IMR-90 (cell line): ENCODE measurements around the gene ARHGAP15. TPM values are rescaled to one million over a fixed set of nuclear protein-coding genes. Genes with fewer than 3 reads are reported as not detected.

ENCODE experiments used
- ATAC-seq: fragments of 200-7000 bp; cut with Tn5 transposase; 2 replicates; pipeline ENCODE4 v1.9.1; 2020; ENCODE audit warnings: low read depth, mild to moderate bottlenecking, moderate library complexity
- BruUV-seq: library from RNA; stranded (reverse); fragments of 400-500 nt; replicated peaks from 2 replicates; lab custom pipeline; 2021; lab: Mats Ljungman, UMichigan
- CTCF ChIA-PET: fragments of 300-600 bp; formaldehyde crosslinking; extraction: SDS; loops from one replicate; lab custom pipeline; 2021; ENCODE audit warnings: antibody characterized with exemption; lab: Yijun Ruan, JAX
- POLR2A ChIA-PET: fragments of 300-600 bp; sonication (Branson Sonifier 250); formaldehyde crosslinking; loops from one replicate; lab custom pipeline; 2022; ENCODE audit warnings: antibody characterized with exemption; ENCODE audit not compliant: unreplicated experiment; lab: Charles Lee
- DNase-seq: peaks from one replicate; pipeline ENCODE4 v3.0.0; 2013
- H2AFZ ChIP-seq: replicated peaks from 2 replicates; pipeline ENCODE3; 2013; ENCODE audit warnings: low read length, mild to moderate bottlenecking; ENCODE audit not compliant: poor library complexity
- H2AK5ac ChIP-seq: 2 replicates; pipeline ENCODE4 v1.6.1; 2013; ENCODE audit warnings: low read depth, low read length, inconsistent platforms
- H2AK9ac ChIP-seq: replicated peaks from 2 replicates; pipeline ENCODE3; 2013; ENCODE audit warnings: mild to moderate bottlenecking, low read depth, low read length, moderate library complexity; ENCODE audit not compliant: poor library complexity
- H2BK120ac ChIP-seq: 2 replicates; pipeline ENCODE4 v1.6.1; 2013; ENCODE audit warnings: low read depth, low read length, inconsistent platforms
- H2BK15ac ChIP-seq: 3 replicates; pipeline ENCODE4 v1.6.1; 2013; ENCODE audit warnings: low read depth, low read length, inconsistent platforms
- H2BK20ac ChIP-seq: 2 replicates; pipeline ENCODE4 v1.6.1; 2013; ENCODE audit warnings: low read depth, mild to moderate bottlenecking, inconsistent platforms, low read length, moderate library complexity
- H2BK5ac ChIP-seq: 2 replicates; pipeline ENCODE4 v1.6.1; 2013; ENCODE audit warnings: mild to moderate bottlenecking, low read depth, low read length, inconsistent platforms; ENCODE audit not compliant: poor library complexity, severe bottlenecking
- H3K14ac ChIP-seq: replicated peaks from 2 replicates; pipeline ENCODE4 v1.6.1; 2013; ENCODE audit warnings: low read depth, low read length, inconsistent platforms
- H3K18ac ChIP-seq: 2 replicates; pipeline ENCODE4 v1.6.1; 2013; ENCODE audit warnings: low read depth, low read length, control low read depth
- H3K23ac ChIP-seq: 2 replicates; pipeline ENCODE4 v1.6.1; 2013; ENCODE audit warnings: low read depth, low read length, inconsistent platforms
- H3K27ac ChIP-seq: 2 replicates; pipeline ENCODE4 v1.5.1; 2013; ENCODE audit warnings: mild to moderate bottlenecking, control low read depth, low read length; ENCODE audit not compliant: insufficient read depth
- H3K27me3 ChIP-seq: 2 replicates; pipeline ENCODE4 v1.6.1; 2013; ENCODE audit warnings: low read length; ENCODE audit not compliant: control insufficient read depth, insufficient read depth
- H3K36me3 ChIP-seq: 2 replicates; pipeline ENCODE4 v1.6.1; 2013; ENCODE audit warnings: low read length, mixed read lengths; ENCODE audit not compliant: control insufficient read depth, insufficient read depth
- H3K4ac ChIP-seq: 2 replicates; pipeline ENCODE4 v1.6.1; 2013; ENCODE audit warnings: low read depth, low read length, inconsistent platforms
- H3K4me1 ChIP-seq: 2 replicates; pipeline ENCODE4 v1.6.1; 2013; ENCODE audit warnings: low read length, mixed read lengths; ENCODE audit not compliant: control insufficient read depth, insufficient read depth
- H3K4me2 ChIP-seq: 2 replicates; pipeline ENCODE4 v1.6.1; 2013; ENCODE audit warnings: low read depth, mild to moderate bottlenecking, control low read depth, low read length, moderate library complexity
- H3K4me3 ChIP-seq: 2 replicates; pipeline ENCODE4 v1.5.1; 2013; ENCODE audit warnings: low read depth, mild to moderate bottlenecking, control low read depth, low read length, moderate library complexity; ENCODE audit not compliant: insufficient read depth
- H3K56ac ChIP-seq: 2 replicates; pipeline ENCODE4 v1.6.1; 2013; ENCODE audit warnings: low read length, inconsistent platforms; ENCODE audit not compliant: insufficient read depth; ENCODE audit errors: extremely low read depth
- H3K79me1 ChIP-seq, 2 experiments: 2 replicates each; pipeline ENCODE4 v1.6.1; 2013; ENCODE audit warnings: low read length in 2 of 2, inconsistent platforms in 1 of 2, low read depth in 1 of 2
- H3K9ac ChIP-seq: 2 replicates; pipeline ENCODE4 v1.6.1; 2013; ENCODE audit warnings: low read depth, low read length, control low read depth
- H3K9me1 ChIP-seq: 2 replicates; pipeline ENCODE4 v1.6.1; 2013; ENCODE audit warnings: low read length, inconsistent platforms; ENCODE audit not compliant: insufficient read depth
- H3K9me3 ChIP-seq: 2 replicates; pipeline ENCODE4 v1.6.1; 2013; ENCODE audit warnings: low read length; ENCODE audit not compliant: control insufficient read depth, insufficient read depth
- H4K20me1 ChIP-seq: 2 replicates; pipeline ENCODE4 v1.6.1; 2013; ENCODE audit warnings: low read length, inconsistent platforms; ENCODE audit not compliant: insufficient read depth
- H4K5ac ChIP-seq: 2 replicates; pipeline ENCODE4 v1.6.1; 2013; ENCODE audit warnings: mild to moderate bottlenecking, low read depth, low read length, control low read depth
- H4K8ac ChIP-seq, 2 experiments: 2 replicates each; pipeline ENCODE4 v1.6.1; 2013; ENCODE audit warnings: low read depth in 2 of 2, low read length in 2 of 2, control low read depth in 1 of 2, inconsistent platforms in 1 of 2
- H4K91ac ChIP-seq: 2 replicates; pipeline ENCODE4 v1.6.1; 2013; ENCODE audit warnings: low read depth, low read length, inconsistent platforms; ENCODE audit not compliant: insufficient read depth
- BHLHE40 ChIP-seq: fragments of 150-350 bp; IDR thresholded peaks from 2 replicates; pipeline ENCODE4 v1.6.1; 2016; ENCODE audit warnings: mild to moderate bottlenecking, low read depth, low read length
- CEBPB ChIP-seq: IDR thresholded peaks from 2 replicates; pipeline ENCODE4 v1.6.1; 2012; ENCODE audit warnings: low read depth, low read length, improper control_type of control experiment
- CHD1 ChIP-seq: IDR thresholded peaks from 2 replicates; pipeline ENCODE4 v1.6.1; 2012; ENCODE audit warnings: low read depth, low read length, improper control_type of control experiment
- FOS ChIP-seq: fragments of 150-350 bp; IDR thresholded peaks from 2 replicates; pipeline ENCODE4 v1.6.1; 2016; ENCODE audit warnings: low read depth, low read length
- MAFK ChIP-seq: IDR thresholded peaks from 2 replicates; pipeline ENCODE4 v1.6.1; 2012; ENCODE audit warnings: low read depth, low read length, improper control_type of control experiment
- MAZ ChIP-seq: IDR thresholded peaks from 2 replicates; pipeline ENCODE4 v1.6.1; 2012; ENCODE audit warnings: low read depth, mild to moderate bottlenecking, low read length, improper control_type of control experiment, moderate library complexity, borderline replicate concordance
- MXI1 ChIP-seq: IDR thresholded peaks from 2 replicates; pipeline ENCODE4 v1.6.1; 2012; ENCODE audit warnings: low read depth, mild to moderate bottlenecking, low read length, moderate library complexity, borderline replicate concordance
- NFE2L2 ChIP-seq: fragments of 150-350 bp; IDR thresholded peaks from 2 replicates; pipeline ENCODE4 v1.6.1; 2016; ENCODE audit warnings: low read depth, mild to moderate bottlenecking, low read length
- POLR2A ChIP-seq: IDR thresholded peaks from 2 replicates; pipeline ENCODE4 v1.6.1; 2012; ENCODE audit warnings: mild to moderate bottlenecking, low read depth, low read length
- RAD21 ChIP-seq: IDR thresholded peaks from 2 replicates; pipeline ENCODE4 v1.6.1; 2012; ENCODE audit warnings: low read length, improper control_type of control experiment
- RCOR1 ChIP-seq: IDR thresholded peaks from 2 replicates; pipeline ENCODE4 v1.6.1; 2012; ENCODE audit warnings: mild to moderate bottlenecking, low read length, improper control_type of control experiment; ENCODE audit not compliant: insufficient replicate concordance
- RFX5 ChIP-seq: IDR thresholded peaks from 2 replicates; pipeline ENCODE4 v1.8.0; 2012; ENCODE audit warnings: low read depth, mild to moderate bottlenecking, low read length, moderate library complexity
- SMC3 ChIP-seq: fragments of 150-350 bp; IDR thresholded peaks from 2 replicates; pipeline ENCODE4 v1.6.1; 2016; ENCODE audit warnings: low read depth, mild to moderate bottlenecking, antibody characterized with exemption, low read length, moderate library complexity
- WGBS, 2 experiments: methylation state at CpG; one replicate each; pipeline versions ENCODE4 v1.1.5 to v1.1.7; 2013; ENCODE audit warnings: missing lambda C conversion rate in 2 of 2; ENCODE audit not compliant: insufficient read length in 1 of 2; ENCODE audit errors: extremely low coverage in 2 of 2; 5-methylcytosine and 5-hydroxymethylcytosine counted together
- dilution Hi-C: fragments of 300-500 bp; cut with HindIII; formaldehyde crosslinking; loops from one replicate; pipeline ENCODE4 v1.14.3; 2018; ENCODE audit warnings: low sequenced_read_pairs; ENCODE audit not compliant: unreplicated experiment
- in situ Hi-C: fragments of 300-500 bp; cut with MboI; formaldehyde crosslinking; loops from 3 replicates; pipeline ENCODE4 v1.14.3; 2019; ENCODE audit warnings: low sequenced_read_pairs, inconsistent platforms, mixed read lengths
- intact Hi-C: fragments of 100-400 bp; cut with micrococcal nuclease; formaldehyde crosslinking; loops from 2 replicates; pipeline ENCODE4 v1.10.0; 2022
- polyA plus RNA-seq, 3 experiments: library from polyadenylated mRNA; depleted of rRNA; stranded (reverse); fragments of >200 nt; gene quantifications; 2 replicates each; pipeline ENCODE4 v1.2.3, GENCODE V29; 2012; ENCODE audit warnings: low replicate concordance in 1 of 3
- total RNA-seq: library from RNA; depleted of rRNA; stranded (reverse); fragments of >200 nt; gene quantifications from 2 replicates; pipeline ENCODE4 v1.2.3, GENCODE V29; 2012
- TF ChIP-seq, protein P1 (sequence below): conservative IDR thresholded peaks from 2 replicates; pipeline ENCODE4 v1.5.1; 2012; ENCODE audit warnings: mild to moderate bottlenecking, low read depth, low read length, improper control_type of control experiment
- TF ChIP-seq, protein P2 (sequence below): fragments of 150-350 bp; IDR thresholded peaks from 2 replicates; pipeline ENCODE4 v1.6.1; 2017; ENCODE audit warnings: mild to moderate bottlenecking, antibody characterized with exemption, low read length, low read depth
- TF ChIP-seq, protein P3 (sequence below): fragments of 150-350 bp; IDR thresholded peaks from 2 replicates; pipeline ENCODE4 v1.6.1; 2016; ENCODE audit warnings: low read depth, mild to moderate bottlenecking, low read length, moderate library complexity, borderline replicate concordance

The ARHGAP15 gene
- total and polyA plus RNA-seq, 2 of the 4 experiments (the other 2 are of a cell fraction), result not detected

DNA sequence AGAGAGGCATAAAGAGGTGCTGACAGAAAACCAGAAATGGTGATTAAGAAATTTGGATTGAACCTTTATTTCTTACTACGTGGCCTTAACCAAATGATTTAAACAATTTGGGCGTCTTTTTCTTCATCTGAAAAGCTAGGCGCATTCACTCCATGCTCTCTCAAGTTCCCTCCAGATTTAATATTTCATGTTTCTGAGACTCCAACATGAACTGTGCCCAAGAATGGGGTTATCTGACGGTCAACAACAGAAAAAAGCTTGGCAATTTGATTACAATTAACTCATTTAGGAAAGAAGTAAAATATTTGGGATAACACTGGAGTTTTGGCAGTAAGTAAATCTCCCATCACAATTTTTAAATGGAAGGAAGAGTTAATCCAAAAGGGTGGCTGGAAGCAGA, 345.4 kb downstream of the ARHGAP15 start:
- dilution Hi-C loops (no loop called here), in situ Hi-C loops (no loop called here), intact Hi-C loops (loop anchor here (2.0 kb wide), 1 partner anchor 54 kb away; no protein-coding TSS in a partner anchor)
- CTCF ChIA-PET, result interaction anchor here (0.7 kb wide), 1 partner anchor 8 kb away, joined by 4 read pairs; no protein-coding TSS in a partner anchor
- H3K18ac ChIP-seq, result peak overlapping the region; percentile 76; the same call in 1 of the 2 replicates
- peaks cover 10% of the 10 kb centered on the region for H3K4me1 ChIP-seq
- H2BK120ac ChIP-seq, result peak overlapping the region; percentile 20; the same call in 1 of the 2 replicates
- no peaks in the 10 kb centered on the region for H3K27me3 ChIP-seq
- no peak overlapping the region for H3K9ac ChIP-seq
- H2AK9ac ChIP-seq, result no peak overlapping the region
- no peaks in the 10 kb centered on the region for H3K9me3 ChIP-seq
- no peak overlapping the region for H2BK15ac ChIP-seq
- H2BK5ac ChIP-seq, result no peak overlapping the region
- H3K36me3 ChIP-seq, result no peaks in the 10 kb centered on the region
- no CpG with 5 or more reads among the region's 4 CpGs for WGBS, 2 experiments
- peak overlapping the region in 1 of 2 experiments; percentile 53; a peak in 1 of 4 replicates for H4K8ac ChIP-seq
- peak overlapping the region; percentile 2; the same call in 1 of the 2 replicates for H4K91ac ChIP-seq
- no peak overlapping the region for H3K4me3 ChIP-seq
- no TSS peak for BruUV-seq
- H3K79me1 ChIP-seq, result no peaks in the 10 kb centered on the region
- POLR2A ChIA-PET, result no interaction called here
- no peak overlapping the region for H4K5ac ChIP-seq
- no peak for DNase-seq
- H2AK5ac ChIP-seq, result no peak overlapping the region
- H4K20me1 ChIP-seq, result no peaks in the 10 kb centered on the region
- peaks cover 2% of the 10 kb centered on the region for H3K9me1 ChIP-seq
- no peak overlapping the region for H3K27ac ChIP-seq
- H2AFZ ChIP-seq, result no peak overlapping the region
- H3K4me2 ChIP-seq, result no peak overlapping the region
- ATAC-seq, result no peak
- no peak overlapping the region for H2BK20ac ChIP-seq
- H3K56ac ChIP-seq, result no peak overlapping the region
- TF ChIP-seq FOS (no peak), MAFK (no peak), RAD21 (no peak), POLR2A (no peak), CEBPB (no peak), RFX5 (no peak), SMC3 (no peak), MAZ (no peak), NFE2L2 (no peak), CHD1 (no peak), RCOR1 (no peak), BHLHE40 (no peak), MXI1 (no peak)
- TF ChIP-seq, protein P1, sequence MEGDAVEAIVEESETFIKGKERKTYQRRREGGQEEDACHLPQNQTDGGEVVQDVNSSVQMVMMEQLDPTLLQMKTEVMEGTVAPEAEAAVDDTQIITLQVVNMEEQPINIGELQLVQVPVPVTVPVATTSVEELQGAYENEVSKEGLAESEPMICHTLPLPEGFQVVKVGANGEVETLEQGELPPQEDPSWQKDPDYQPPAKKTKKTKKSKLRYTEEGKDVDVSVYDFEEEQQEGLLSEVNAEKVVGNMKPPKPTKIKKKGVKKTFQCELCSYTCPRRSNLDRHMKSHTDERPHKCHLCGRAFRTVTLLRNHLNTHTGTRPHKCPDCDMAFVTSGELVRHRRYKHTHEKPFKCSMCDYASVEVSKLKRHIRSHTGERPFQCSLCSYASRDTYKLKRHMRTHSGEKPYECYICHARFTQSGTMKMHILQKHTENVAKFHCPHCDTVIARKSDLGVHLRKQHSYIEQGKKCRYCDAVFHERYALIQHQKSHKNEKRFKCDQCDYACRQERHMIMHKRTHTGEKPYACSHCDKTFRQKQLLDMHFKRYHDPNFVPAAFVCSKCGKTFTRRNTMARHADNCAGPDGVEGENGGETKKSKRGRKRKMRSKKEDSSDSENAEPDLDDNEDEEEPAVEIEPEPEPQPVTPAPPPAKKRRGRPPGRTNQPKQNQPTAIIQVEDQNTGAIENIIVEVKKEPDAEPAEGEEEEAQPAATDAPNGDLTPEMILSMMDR, result no peak
- TF ChIP-seq, protein P2, sequence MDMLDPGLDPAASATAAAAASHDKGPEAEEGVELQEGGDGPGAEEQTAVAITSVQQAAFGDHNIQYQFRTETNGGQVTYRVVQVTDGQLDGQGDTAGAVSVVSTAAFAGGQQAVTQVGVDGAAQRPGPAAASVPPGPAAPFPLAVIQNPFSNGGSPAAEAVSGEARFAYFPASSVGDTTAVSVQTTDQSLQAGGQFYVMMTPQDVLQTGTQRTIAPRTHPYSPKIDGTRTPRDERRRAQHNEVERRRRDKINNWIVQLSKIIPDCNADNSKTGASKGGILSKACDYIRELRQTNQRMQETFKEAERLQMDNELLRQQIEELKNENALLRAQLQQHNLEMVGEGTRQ, result no peak
- TF ChIP-seq, protein P3, sequence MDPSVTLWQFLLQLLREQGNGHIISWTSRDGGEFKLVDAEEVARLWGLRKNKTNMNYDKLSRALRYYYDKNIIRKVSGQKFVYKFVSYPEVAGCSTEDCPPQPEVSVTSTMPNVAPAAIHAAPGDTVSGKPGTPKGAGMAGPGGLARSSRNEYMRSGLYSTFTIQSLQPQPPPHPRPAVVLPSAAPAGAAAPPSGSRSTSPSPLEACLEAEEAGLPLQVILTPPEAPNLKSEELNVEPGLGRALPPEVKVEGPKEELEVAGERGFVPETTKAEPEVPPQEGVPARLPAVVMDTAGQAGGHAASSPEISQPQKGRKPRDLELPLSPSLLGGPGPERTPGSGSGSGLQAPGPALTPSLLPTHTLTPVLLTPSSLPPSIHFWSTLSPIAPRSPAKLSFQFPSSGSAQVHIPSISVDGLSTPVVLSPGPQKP, result no peak
- H3K4ac ChIP-seq, result no peak overlapping the region
- no peak overlapping the region for H3K14ac ChIP-seq
- no peak overlapping the region for H3K23ac ChIP-seq
